Vagina (tissue), 2 donors: ENCODE results near the gene NLRP3. TPM values are rescaled to one million over a fixed set of nuclear protein-coding genes. Genes with fewer than 3 reads are reported as not detected.

Experiments used
- DNase-seq, 2 donors: peaks; one replicate each; pipeline ENCODE4 v3.0.0-alpha.2; 2017; ENCODE audit errors: extremely low spot score in 2 of 2
- H3K27ac ChIP-seq: fragments of 200-600 bp; sonication (generic); one replicate; pipeline ENCODE4 v1.5.1; 2019
- H3K27me3 ChIP-seq: fragments of 200-600 bp; sonication (generic); one replicate; pipeline ENCODE4 v1.5.1; 2019
- H3K36me3 ChIP-seq, 2 donors: fragments of 200-600 bp; sonication (generic); one replicate each; pipeline ENCODE4 v1.5.1; 2017 to 2019
- H3K4me1 ChIP-seq: fragments of 200-600 bp; sonication (generic); one replicate; pipeline ENCODE4 v1.5.1; 2019
- H3K4me3 ChIP-seq, 2 donors: fragments of 200-600 bp; sonication (generic); 1 replicate in 1 of 2; 2 replicates in 1 of 2; pipeline ENCODE4 v1.5.1; 2016 to 2019
- H3K9me3 ChIP-seq: fragments of 200-600 bp; sonication (generic); one replicate; pipeline ENCODE4 v1.5.1; 2019
- POLR2A ChIP-seq, 2 donors: fragments of 450-650 bp; IDR thresholded peaks; one replicate each; pipeline ENCODE4 v1.6.1; 2017; ENCODE audit warnings: antibody characterized with exemption in 2 of 2, mild to moderate bottlenecking in 2 of 2, moderate library complexity in 2 of 2
- POLR2AphosphoS5 ChIP-seq, 2 donors: sonication (generic); formaldehyde crosslinking; IDR thresholded peaks; one replicate each; pipeline ENCODE4 v1.9.0; 2017; ENCODE audit warnings: antibody characterized with exemption in 2 of 2, mild to moderate bottlenecking in 2 of 2, low read depth in 1 of 2; ENCODE audit not compliant: insufficient read depth in 1 of 2
- intact Hi-C: fragments of 100-400 bp; cut with DNase I; formaldehyde crosslinking; loops from one replicate; pipeline ENCODE4 v1.15.1; 2023
- total RNA-seq: library from RNA; depleted of rRNA; stranded (reverse); fragments of >200 nt; gene quantifications from one replicate; pipeline ENCODE4 v1.2.3, GENCODE V29; 2016
- TF ChIP-seq, protein P1 (sequence below), 3 experiments: fragments of 450-650 bp in 2 of 3; fragments of 200-600 bp in 1 of 3; sonication (generic) in 1 of 3; IDR thresholded peaks; one replicate each; pipeline ENCODE4 v1.5.1; 2017 to 2019; ENCODE audit warnings: antibody characterized with exemption in 3 of 3, mild to moderate bottlenecking in 2 of 3, moderate library complexity in 2 of 3

NLRP3 gene
- total RNA-seq, 1 donor from 2014 or later: 1.7 TPM

DNA sequence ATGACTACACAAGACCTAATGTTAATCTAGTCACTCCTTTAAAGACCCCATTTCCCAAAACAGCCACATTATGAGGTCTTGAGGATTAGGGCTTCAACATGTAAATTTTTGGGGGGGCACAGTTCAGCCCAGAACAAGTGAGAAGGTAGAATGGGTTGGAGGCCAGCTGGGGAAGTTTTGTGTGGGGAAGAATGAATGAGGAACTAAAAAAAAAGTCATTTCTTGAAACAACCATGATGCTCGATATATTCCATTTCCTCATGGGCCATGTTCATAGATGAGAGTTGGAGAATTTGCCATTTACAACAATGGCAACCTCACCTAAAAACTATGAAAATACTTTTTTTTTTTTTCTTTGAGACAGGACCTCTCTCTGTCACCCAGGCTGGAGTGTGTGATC is 14.5 kb downstream of the NLRP3 start:
- Histone ChIP-seq H3K4me3 (no peak overlapping the region), H3K36me3 (no peaks in the 10 kb centered on the region), H3K4me1 (no peaks in the 10 kb centered on the region), H3K9me3 (no peaks in the 10 kb centered on the region), H3K27me3 (no peaks in the 10 kb centered on the region), H3K27ac (no peak overlapping the region)
- no peak for DNase-seq
- intact Hi-C loops: no loop called here
- TF ChIP-seq, protein P1, sequence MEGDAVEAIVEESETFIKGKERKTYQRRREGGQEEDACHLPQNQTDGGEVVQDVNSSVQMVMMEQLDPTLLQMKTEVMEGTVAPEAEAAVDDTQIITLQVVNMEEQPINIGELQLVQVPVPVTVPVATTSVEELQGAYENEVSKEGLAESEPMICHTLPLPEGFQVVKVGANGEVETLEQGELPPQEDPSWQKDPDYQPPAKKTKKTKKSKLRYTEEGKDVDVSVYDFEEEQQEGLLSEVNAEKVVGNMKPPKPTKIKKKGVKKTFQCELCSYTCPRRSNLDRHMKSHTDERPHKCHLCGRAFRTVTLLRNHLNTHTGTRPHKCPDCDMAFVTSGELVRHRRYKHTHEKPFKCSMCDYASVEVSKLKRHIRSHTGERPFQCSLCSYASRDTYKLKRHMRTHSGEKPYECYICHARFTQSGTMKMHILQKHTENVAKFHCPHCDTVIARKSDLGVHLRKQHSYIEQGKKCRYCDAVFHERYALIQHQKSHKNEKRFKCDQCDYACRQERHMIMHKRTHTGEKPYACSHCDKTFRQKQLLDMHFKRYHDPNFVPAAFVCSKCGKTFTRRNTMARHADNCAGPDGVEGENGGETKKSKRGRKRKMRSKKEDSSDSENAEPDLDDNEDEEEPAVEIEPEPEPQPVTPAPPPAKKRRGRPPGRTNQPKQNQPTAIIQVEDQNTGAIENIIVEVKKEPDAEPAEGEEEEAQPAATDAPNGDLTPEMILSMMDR (IDR thresholded peaks at IDR 0.05): no peak
- TF ChIP-seq POLR2AphosphoS5 (IDR thresholded peaks at IDR 0.05; ENCODE audit: insufficient read depth in 1 of 2, low read depth in 1 of 2): no peak
- no peak for TF ChIP-seq POLR2A (IDR thresholded peaks at IDR 0.05)

- H3K36me3 ChIP-seq: no peaks in the 10 kb centered on the region
- no peaks in the 10 kb centered on the region for H3K27me3 ChIP-seq
- intact Hi-C loops: no loop called here
- no peak overlapping the region for H3K4me3 ChIP-seq
- H3K27ac ChIP-seq: no peak overlapping the region
- H3K4me1 ChIP-seq: no peaks in the 10 kb centered on the region
- no peaks in the 10 kb centered on the region for H3K9me3 ChIP-seq
- no peak for DNase-seq
- TF ChIP-seq, protein P1 (IDR thresholded peaks at IDR 0.05): no peak
- TF ChIP-seq POLR2AphosphoS5 (IDR thresholded peaks at IDR 0.05; ENCODE audit: insufficient read depth in 1 of 2, low read depth in 1 of 2): no peak
- no peak for TF ChIP-seq POLR2A (IDR thresholded peaks at IDR 0.05)
Observed at GRCh38 chr1:247431643-247432042, 15.7 kb downstream of the NLRP3 start.

DNA sequence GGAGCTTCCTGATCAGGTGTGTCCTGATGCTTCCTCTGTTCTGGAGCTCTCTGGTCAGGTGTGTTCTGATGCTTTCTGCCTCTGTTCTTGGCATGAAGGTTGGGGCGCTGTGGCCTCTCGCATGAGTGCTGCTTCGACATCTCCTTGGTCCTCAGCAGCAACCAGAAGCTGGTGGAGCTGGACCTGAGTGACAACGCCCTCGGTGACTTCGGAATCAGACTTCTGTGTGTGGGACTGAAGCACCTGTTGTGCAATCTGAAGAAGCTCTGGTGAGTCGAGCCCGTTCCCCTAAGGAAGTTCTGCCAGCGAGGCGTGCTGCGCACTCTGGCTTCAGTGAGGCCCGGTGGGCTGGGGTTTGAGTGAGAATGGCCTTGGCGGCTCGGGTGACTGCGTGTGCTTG is 18.0 kb downstream of the NLRP3 start:
- no peak for DNase-seq
- TF ChIP-seq, protein P1 (IDR thresholded peaks at IDR 0.05): no peak
- TF ChIP-seq POLR2AphosphoS5 (IDR thresholded peaks at IDR 0.05; ENCODE audit: insufficient read depth in 1 of 2, low read depth in 1 of 2) (no peak), POLR2A (IDR thresholded peaks at IDR 0.05) (no peak)

GRCh38 chr1:247435030-247435758 is 19.2 kb downstream of the NLRP3 start:
- intact Hi-C loops: no loop called here
- H3K4me1 ChIP-seq: no peaks in the 10 kb centered on the region
- H3K27me3 ChIP-seq: no peaks in the 10 kb centered on the region
- H3K27ac ChIP-seq: no peak overlapping the region
- H3K4me3 ChIP-seq: no peak overlapping the region
- no peak for TF ChIP-seq POLR2AphosphoS5 (IDR thresholded peaks at IDR 0.05; ENCODE audit: insufficient read depth in 1 of 2, low read depth in 1 of 2)
- TF ChIP-seq, protein P1 (IDR thresholded peaks at IDR 0.05): no peak
- TF ChIP-seq POLR2A (IDR thresholded peaks at IDR 0.05): no peak
- no peaks in the 10 kb centered on the region for H3K9me3 ChIP-seq
- DNase-seq: no peak
- no peaks in the 10 kb centered on the region for H3K36me3 ChIP-seq

More for the DNA sequence above, 18.0 kb downstream of the NLRP3 start:
- Histone ChIP-seq H3K4me1 (no peaks in the 10 kb centered on the region), H3K9me3 (no peaks in the 10 kb centered on the region), H3K36me3 (no peaks in the 10 kb centered on the region), H3K27me3 (no peaks in the 10 kb centered on the region), H3K27ac (no peak overlapping the region), H3K4me3 (no peak overlapping the region)
- intact Hi-C loops: no loop called here

- DNase-seq: no peak
- Histone ChIP-seq H3K9me3 (no peaks in the 10 kb centered on the region), H3K27ac (no peak overlapping the region), H3K36me3 (no peaks in the 10 kb centered on the region), H3K4me1 (no peaks in the 10 kb centered on the region), H3K27me3 (no peaks in the 10 kb centered on the region), H3K4me3 (no peak overlapping the region)
- intact Hi-C loops: no loop called here
- TF ChIP-seq POLR2A (IDR thresholded peaks at IDR 0.05) (no peak), POLR2AphosphoS5 (IDR thresholded peaks at IDR 0.05; ENCODE audit: insufficient read depth in 1 of 2, low read depth in 1 of 2) (no peak)
- TF ChIP-seq, protein P1 (IDR thresholded peaks at IDR 0.05): no peak
Observed at GRCh38 chr1:247435759-247436147, 19.8 kb downstream of the NLRP3 start.
